OCI-LY7 (cell line): ENCODE data around the gene PARP16. TPM values are rescaled to one million over a fixed set of nuclear protein-coding genes. Genes with fewer than 3 reads are reported as not detected.

Source experiments
- BruUV-seq: library from RNA; stranded (reverse); fragments of 400-500 nt; replicated peaks from 2 replicates; lab custom pipeline; 2021; lab: Mats Ljungman, UMichigan
- CTCF ChIA-PET: fragments of 300-600 bp; sonication (Branson Sonifier 250); formaldehyde crosslinking; loops from one replicate; lab custom pipeline; 2022; ENCODE audit warnings: antibody characterized with exemption; ENCODE audit not compliant: unreplicated experiment; lab: Charles Lee
- POLR2A ChIA-PET: fragments of 300-600 bp; sonication (Branson Sonifier 250); formaldehyde crosslinking; loops from one replicate; lab custom pipeline; 2022; ENCODE audit warnings: antibody characterized with exemption; lab: Charles Lee
- DNase-seq: peaks from one replicate; pipeline ENCODE4 v3.0.0-alpha.2; 2015; ENCODE audit warnings: low spot score
- H2AFZ ChIP-seq: fragments of 200-600 bp; sonication (generic), shearing (Covaris generic); 2 replicates; pipeline ENCODE4 v1.6.1; 2014; ENCODE audit warnings: mild to moderate bottlenecking, antibody characterized with exemption, low read length, moderate library complexity
- H3K27ac ChIP-seq: fragments of 200-600 bp; sonication (generic); 2 replicates; pipeline ENCODE4 v1.5.1; 2014; ENCODE audit warnings: mixed run types, low read depth, mild to moderate bottlenecking, moderate library complexity, low read length, inconsistent platforms; ENCODE audit not compliant: poor library complexity, severe bottlenecking
- H3K36me3 ChIP-seq: fragments of 200-600 bp; sonication (generic); 2 replicates; pipeline ENCODE4 v1.6.1; 2014; ENCODE audit warnings: mild to moderate bottlenecking, antibody characterized with exemption, low read length, moderate library complexity, mixed read lengths; ENCODE audit not compliant: insufficient read depth
- H3K4me1 ChIP-seq: fragments of 200-600 bp; sonication (generic); 2 replicates; pipeline ENCODE4 v1.5.1; 2014; ENCODE audit warnings: mild to moderate bottlenecking, low read length; ENCODE audit not compliant: insufficient read depth, poor library complexity, severe bottlenecking
- H3K4me2 ChIP-seq: fragments of 200-600 bp; sonication (generic); 2 replicates; pipeline ENCODE4 v1.6.1; 2014; ENCODE audit warnings: mild to moderate bottlenecking, low read length
- H3K4me3 ChIP-seq: fragments of 200-600 bp; sonication (generic); 2 replicates; pipeline ENCODE4 v1.5.1; 2014; ENCODE audit warnings: mild to moderate bottlenecking, low read depth, low read length; ENCODE audit not compliant: poor library complexity, severe bottlenecking
- H3K79me2 ChIP-seq: fragments of 200-600 bp; sonication (generic); 2 replicates; pipeline ENCODE4 v1.6.1; 2016; ENCODE audit warnings: low read depth, mild to moderate bottlenecking, low read length, moderate library complexity, mixed read lengths; ENCODE audit not compliant: insufficient read depth
- H3K9me2 ChIP-seq: fragments of 200-600 bp; sonication (generic); 2 replicates; pipeline ENCODE4 v1.6.1; 2016; ENCODE audit warnings: mild to moderate bottlenecking, low read length, mixed read lengths; ENCODE audit not compliant: insufficient read depth
- H3K9me3 ChIP-seq: fragments of 200-600 bp; sonication (generic); 2 replicates; pipeline ENCODE4 v1.6.1; 2014; ENCODE audit warnings: mild to moderate bottlenecking, mixed run types, low read length, mixed read lengths
- H4K20me1 ChIP-seq: fragments of 200-600 bp; sonication (generic); 2 replicates; pipeline ENCODE4 v1.6.1; 2014; ENCODE audit warnings: mild to moderate bottlenecking, antibody characterized with exemption, low read length, moderate library complexity, mixed read lengths; ENCODE audit not compliant: insufficient read depth
- EZH2phosphoT487 ChIP-seq: fragments of 200-600 bp; sonication (generic); IDR thresholded peaks from 2 replicates; pipeline ENCODE4 v1.6.1; 2018; ENCODE audit warnings: low read depth, borderline replicate concordance, mild to moderate bottlenecking, mixed run types, antibody characterized with exemption, low read length, moderate library complexity, mixed read lengths
- intact Hi-C: fragments of 100-400 bp; cut with micrococcal nuclease; formaldehyde crosslinking; loops from one replicate; pipeline ENCODE4 v1.10.0; 2022; ENCODE audit not compliant: unreplicated experiment
- total RNA-seq, 2 experiments: library from RNA; depleted of rRNA in 1 of 2; stranded (reverse); fragments of >200 nt in 1 of 2; shearing (Covaris generic) in 1 of 2; gene quantifications; 2 replicates each; pipeline ENCODE4 v1.2.3, GENCODE V29; 2014 to 2022
- TF ChIP-seq, protein P1 (sequence below): fragments of 200-600 bp; sonication (generic); conservative IDR thresholded peaks from 2 replicates; pipeline ENCODE4 v1.5.1; 2014; ENCODE audit warnings: mild to moderate bottlenecking, antibody characterized with exemption, low read length, moderate library complexity, mixed read lengths

PARP16 gene
- total RNA-seq, 2 experiments from 2014 or later: 21.2 to 24.9 TPM

DNA sequence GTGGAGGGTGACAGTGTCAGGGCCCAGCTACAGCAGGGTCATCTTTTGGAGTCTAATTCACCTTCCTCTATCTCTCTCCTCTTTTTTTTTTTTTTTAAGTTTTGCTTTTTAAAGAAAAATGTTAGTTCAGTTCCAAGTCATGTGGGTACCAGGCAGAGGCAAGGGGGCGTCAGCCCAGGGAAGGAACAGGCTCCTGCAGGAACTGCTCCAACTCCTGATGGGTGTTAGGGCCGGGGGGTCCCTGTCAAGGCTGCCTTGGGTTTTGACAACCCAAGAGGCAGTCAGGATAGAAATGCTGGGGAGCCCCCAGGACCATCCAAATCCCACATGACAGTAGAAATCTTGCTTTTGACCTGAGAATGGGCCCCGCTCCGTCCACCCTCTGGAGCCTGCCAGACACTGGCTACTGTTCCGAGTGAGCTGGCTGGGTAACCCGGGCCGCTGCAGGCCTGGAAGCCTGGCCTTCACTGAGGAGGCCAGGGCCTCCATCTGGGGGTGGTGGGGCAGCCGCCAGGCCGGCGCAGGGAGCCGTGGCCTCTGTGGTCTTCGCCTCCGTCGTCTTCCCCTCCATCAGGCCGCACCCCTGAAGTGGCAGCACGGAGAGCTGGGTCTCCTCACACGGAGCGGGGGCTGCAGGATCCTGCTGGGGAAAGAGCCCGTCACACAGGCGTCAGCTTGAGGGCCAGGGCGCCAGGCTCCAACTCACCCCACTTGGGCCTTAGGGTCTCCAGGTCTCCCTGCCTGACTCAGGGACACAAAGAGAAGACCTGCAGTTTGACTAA is 42.0 kb upstream of the PARP16 start:
- Histone ChIP-seq H3K79me2 (no peaks in the 10 kb centered on the region), H4K20me1 (no peaks in the 10 kb centered on the region), H3K4me2 (no peak overlapping the region), H3K9me2 (no peaks in the 10 kb centered on the region), H2AFZ (no peak overlapping the region), H3K27ac (no peak overlapping the region), H3K9me3 (no peaks in the 10 kb centered on the region), H3K4me3 (no peak overlapping the region), H3K36me3 (no peaks in the 10 kb centered on the region), H3K4me1 (no peaks in the 10 kb centered on the region)
- no peak for DNase-seq
- TF ChIP-seq, protein P1, sequence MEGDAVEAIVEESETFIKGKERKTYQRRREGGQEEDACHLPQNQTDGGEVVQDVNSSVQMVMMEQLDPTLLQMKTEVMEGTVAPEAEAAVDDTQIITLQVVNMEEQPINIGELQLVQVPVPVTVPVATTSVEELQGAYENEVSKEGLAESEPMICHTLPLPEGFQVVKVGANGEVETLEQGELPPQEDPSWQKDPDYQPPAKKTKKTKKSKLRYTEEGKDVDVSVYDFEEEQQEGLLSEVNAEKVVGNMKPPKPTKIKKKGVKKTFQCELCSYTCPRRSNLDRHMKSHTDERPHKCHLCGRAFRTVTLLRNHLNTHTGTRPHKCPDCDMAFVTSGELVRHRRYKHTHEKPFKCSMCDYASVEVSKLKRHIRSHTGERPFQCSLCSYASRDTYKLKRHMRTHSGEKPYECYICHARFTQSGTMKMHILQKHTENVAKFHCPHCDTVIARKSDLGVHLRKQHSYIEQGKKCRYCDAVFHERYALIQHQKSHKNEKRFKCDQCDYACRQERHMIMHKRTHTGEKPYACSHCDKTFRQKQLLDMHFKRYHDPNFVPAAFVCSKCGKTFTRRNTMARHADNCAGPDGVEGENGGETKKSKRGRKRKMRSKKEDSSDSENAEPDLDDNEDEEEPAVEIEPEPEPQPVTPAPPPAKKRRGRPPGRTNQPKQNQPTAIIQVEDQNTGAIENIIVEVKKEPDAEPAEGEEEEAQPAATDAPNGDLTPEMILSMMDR: no peak
- TF ChIP-seq EZH2phosphoT487: no peak
- CTCF ChIA-PET: no interaction called here
- BruUV-seq: no TSS peak
- POLR2A ChIA-PET: no interaction called here
- intact Hi-C loops: no loop called here

DNA sequence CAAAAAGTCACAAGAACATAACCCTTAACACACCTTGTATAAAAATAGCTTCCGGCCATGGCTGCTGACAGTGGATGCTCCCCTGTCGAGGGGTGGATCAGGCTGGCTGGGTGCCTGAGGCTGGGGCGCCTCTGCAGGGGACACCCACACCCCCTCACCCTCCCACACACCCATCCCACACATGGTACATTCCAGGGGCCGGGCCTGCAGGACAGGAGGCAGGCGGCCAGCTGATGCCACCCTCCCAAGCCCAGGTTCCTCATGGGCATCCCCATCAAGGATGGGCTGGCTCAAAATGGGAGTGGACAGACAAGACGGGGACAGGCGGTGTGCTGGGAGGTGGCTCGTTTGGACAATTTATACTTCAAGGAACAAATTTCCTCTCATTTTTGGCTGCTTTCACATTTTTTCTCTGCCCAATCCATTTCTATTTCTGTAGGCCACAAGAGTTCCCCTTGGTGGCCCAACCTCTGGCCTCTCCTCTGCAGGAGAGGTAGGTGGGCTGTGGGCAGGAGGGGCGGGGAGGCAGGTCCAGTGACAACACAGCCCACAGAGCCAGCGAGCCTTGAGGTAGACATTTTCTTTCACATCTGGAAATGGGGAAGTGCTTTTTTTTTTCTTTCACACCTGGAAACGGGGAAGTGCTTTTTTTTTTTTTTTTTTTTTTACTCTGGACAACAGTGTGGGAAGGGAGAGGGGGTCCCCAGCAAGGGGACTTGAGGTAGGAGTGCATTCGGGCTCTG is 41.1 kb upstream of the PARP16 start:
- Histone ChIP-seq H4K20me1 (no peaks in the 10 kb centered on the region), H3K27ac (no peak overlapping the region), H3K4me3 (no peak overlapping the region), H3K36me3 (no peaks in the 10 kb centered on the region), H3K79me2 (no peaks in the 10 kb centered on the region), H3K4me1 (no peaks in the 10 kb centered on the region), H3K9me2 (no peaks in the 10 kb centered on the region), H3K9me3 (no peaks in the 10 kb centered on the region), H3K4me2 (no peak overlapping the region), H2AFZ (no peak overlapping the region)
- peak; percentile 20 for DNase-seq
- TF ChIP-seq EZH2phosphoT487: no peak
- TF ChIP-seq, protein P1: no peak
- ChIA-PET POLR2A (interaction anchor here (0.7 kb wide), 1 partner anchor 158 kb away, joined by 3 read pairs; no protein-coding TSS in a partner anchor), CTCF (no interaction called here)
- intact Hi-C loops: no loop called here
- BruUV-seq: no TSS peak

DNA sequence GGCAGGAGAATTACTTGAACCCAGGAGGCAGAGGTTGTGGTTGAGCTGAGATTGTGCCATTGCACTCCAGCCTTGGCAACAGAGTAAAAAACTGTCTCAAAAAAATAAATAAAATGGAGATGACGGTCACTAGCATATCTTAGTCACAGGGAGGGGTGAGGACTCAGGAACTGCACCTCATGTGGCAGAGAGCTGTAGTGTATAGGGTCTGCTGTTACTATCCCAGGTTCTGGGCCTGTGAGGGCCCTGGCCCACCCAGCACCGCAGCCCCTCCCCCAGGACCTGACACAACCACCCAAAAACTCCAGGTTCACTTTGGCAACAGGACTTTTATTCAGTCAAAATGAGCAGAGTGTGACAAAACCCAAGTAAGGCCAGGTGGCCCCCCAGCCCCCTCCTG is 40.1 kb upstream of the PARP16 start:
- Histone ChIP-seq H3K79me2 (no peaks in the 10 kb centered on the region), H3K4me2 (no peak overlapping the region), H3K9me2 (no peaks in the 10 kb centered on the region), H3K27ac (no peak overlapping the region), H3K9me3 (no peaks in the 10 kb centered on the region), H2AFZ (no peak overlapping the region), H4K20me1 (no peaks in the 10 kb centered on the region), H3K4me1 (no peaks in the 10 kb centered on the region), H3K4me3 (no peak overlapping the region), H3K36me3 (no peaks in the 10 kb centered on the region)
- intact Hi-C loops: no loop called here
- ChIA-PET POLR2A (interaction anchor here (0.7 kb wide), 1 partner anchor 157 kb away, joined by 3 read pairs; no protein-coding TSS in a partner anchor), CTCF (no interaction called here)
- TF ChIP-seq EZH2phosphoT487: no peak
- TF ChIP-seq, protein P1: no peak
- BruUV-seq: no TSS peak
- DNase-seq: no peak
